ENCODE measurements around the gene DES. TPM values are rescaled to one million over a fixed set of nuclear protein-coding genes. Genes with fewer than 3 reads are reported as not detected.

DES gene
- total and polyA plus RNA-seq, 2 of the 4 experiments (the other 2 are of a cell fraction) = 4.3 to 4.9 TPM

GRCh38 chr2:219469186-219469724 is 51.1 kb downstream of the DES start:
- Histone ChIP-seq H2BK15ac (ENCODE audit: low read depth, low read length) (peak overlapping the region; percentile 2; the same call in 1 of the 3 replicates), H2AFZ (replicated peaks; ENCODE audit: low read length, poor library complexity) (peak overlapping the region; percentile 61), H3K4ac (ENCODE audit: low read depth, low read length) (peak overlapping the region; percentile 48), H3K4me1 (ENCODE audit: control insufficient read depth, insufficient read depth, low read length) (peaks cover 13% of the 10 kb centered on the region), H2BK20ac (ENCODE audit: low read depth, low read length) (peak overlapping the region; percentile 67; the same call in 1 of the 2 replicates), H2BK120ac (ENCODE audit: low read depth, low read length) (peak overlapping the region; percentile 58; the same call in 1 of the 2 replicates), H3K23ac (ENCODE audit: low read depth, low read length) (no peak overlapping the region), H2AK9ac (replicated peaks; ENCODE audit: low read depth, low read length, poor library complexity) (peak overlapping the region; percentile 89), H3K36me3 (ENCODE audit: control insufficient read depth, insufficient read depth, low read length) (peaks cover 73% of the 10 kb centered on the region; the same call in 1 of the 2 replicates), H3K4me3 (ENCODE audit: insufficient read depth, low read depth, low read length) (no peak overlapping the region), H4K20me1 (ENCODE audit: insufficient read depth, low read length) (no peaks in the 10 kb centered on the region; the same call in none of the 2 replicates), H3K79me1 (ENCODE audit: low read depth in 1 of 2, low read length in 2 of 2) (no peaks in the 10 kb centered on the region; a peak in 1 of 4 replicates), H3K18ac (ENCODE audit: low read depth, low read length) (peak overlapping the region; percentile 34; the same call in 1 of the 2 replicates), H3K9ac (ENCODE audit: low read depth, low read length) (no peak overlapping the region), H2AK5ac (ENCODE audit: low read depth, low read length) (peak overlapping the region; percentile 60), H3K56ac (ENCODE audit: extremely low read depth, insufficient read depth, low read length) (no peak overlapping the region), H3K9me1 (ENCODE audit: insufficient read depth, low read length) (no peaks in the 10 kb centered on the region), H4K8ac (ENCODE audit: low read depth in 2 of 2, low read length in 2 of 2) (peak overlapping the region in 1 of 2 experiments; percentile 7; a peak in 1 of 4 replicates), H3K27me3 (ENCODE audit: control insufficient read depth, insufficient read depth, low read length) (no peaks in the 10 kb centered on the region), H3K4me2 (ENCODE audit: low read depth, low read length) (no peak overlapping the region), H3K9me3 (ENCODE audit: control insufficient read depth, insufficient read depth, low read length) (no peaks in the 10 kb centered on the region), H3K27ac (ENCODE audit: insufficient read depth, low read length) (0 out of 2 replicates have a peak overlapping the region, but pooled peaks have one; percentile 10), H2BK5ac (ENCODE audit: low read depth, low read length, poor library complexity, severe bottlenecking) (peak overlapping the region; percentile 71), H3K14ac (replicated peaks; ENCODE audit: low read depth, low read length) (0 out of 2 replicates have a peak overlapping the region, but pooled peaks have one; percentile 7), H4K91ac (ENCODE audit: insufficient read depth, low read depth, low read length) (peak overlapping the region; percentile 53), H4K5ac (ENCODE audit: low read depth, low read length) (peak overlapping the region; percentile 67; the same call in 1 of the 2 replicates)
- 100% methylated on average over 1 of the region's 16 CpGs; no CpG with 5 or more reads in 1 of the 2 experiments for WGBS, 2 experiments (ENCODE audit: extremely low coverage in 2 of 2, insufficient read length in 1 of 2)
- intact Hi-C loops (cut with micrococcal nuclease) = no loop called here
- ATAC-seq (ENCODE audit: low read depth) = peak; percentile 94
- no TSS peak for BruUV-seq (replicated peaks)
- in situ Hi-C loops (cut with MboI; ENCODE audit: low sequenced_read_pairs) = no loop called here
- dilution Hi-C loops (cut with HindIII; ENCODE audit: low sequenced_read_pairs, unreplicated experiment) = no loop called here
- peak; percentile 81 for DNase-seq
- ChIA-PET CTCF (no interaction called here), POLR2A (ENCODE audit: unreplicated experiment) (no interaction called here)
- TF ChIP-seq MAZ (IDR thresholded peaks at IDR 0.05; ENCODE audit: borderline replicate concordance, low read depth, low read length) (peak; percentile 78), USF2 (IDR thresholded peaks at IDR 0.05; ENCODE audit: low read depth, low read length) (no peak), RAD21 (IDR thresholded peaks at IDR 0.05; ENCODE audit: low read length) (peak; percentile 13; the same call in 1 of the 2 replicates), CTCF (conservative IDR thresholded peaks at IDR 0.05; ENCODE audit: low read depth, low read length) (no peak), NFE2L2 (IDR thresholded peaks at IDR 0.05; ENCODE audit: low read depth, low read length) (peak; percentile 95), BHLHE40 (IDR thresholded peaks at IDR 0.05; ENCODE audit: low read depth, low read length) (0 out of 2 replicates have a peak, but pooled peaks have one; percentile 36), RFX5 (IDR thresholded peaks at IDR 0.05; ENCODE audit: low read depth, low read length) (no peak), CHD1 (IDR thresholded peaks at IDR 0.05; ENCODE audit: low read depth, low read length) (no peak), CEBPB (IDR thresholded peaks at IDR 0.05; ENCODE audit: low read depth, low read length) (no peak), POLR2A (IDR thresholded peaks at IDR 0.05; ENCODE audit: low read depth, low read length) (no peak), FOS (IDR thresholded peaks at IDR 0.05; ENCODE audit: low read depth, low read length) (peak; percentile 75), RCOR1 (IDR thresholded peaks at IDR 0.05; ENCODE audit: insufficient replicate concordance, low read length) (peak; percentile 11), MXI1 (IDR thresholded peaks at IDR 0.05; ENCODE audit: borderline replicate concordance, low read depth, low read length) (no peak), MAFK (IDR thresholded peaks at IDR 0.05; ENCODE audit: low read depth, low read length) (peak; percentile 75), SMC3 (IDR thresholded peaks at IDR 0.05; ENCODE audit: low read depth, low read length) (no peak; the same call in 1 of the 2 replicates)
